GM21737 (cell line): ENCODE data around the gene LILRA6.
"Not testable (repeated sequence)": the region's sequence is repeated elsewhere in the genome, so short reads cannot be mapped to it uniquely, and the experiment has no call there.

ENCODE experiments used
- ATAC-seq: cut with Tn5 transposase; IDR thresholded peaks from one replicate; pipeline ENCODE4 v1.9.1; 2021; ENCODE audit warnings: mild to moderate bottlenecking, moderate library complexity; ENCODE audit not compliant: unreplicated experiment

LILRA6 gene

DNA sequence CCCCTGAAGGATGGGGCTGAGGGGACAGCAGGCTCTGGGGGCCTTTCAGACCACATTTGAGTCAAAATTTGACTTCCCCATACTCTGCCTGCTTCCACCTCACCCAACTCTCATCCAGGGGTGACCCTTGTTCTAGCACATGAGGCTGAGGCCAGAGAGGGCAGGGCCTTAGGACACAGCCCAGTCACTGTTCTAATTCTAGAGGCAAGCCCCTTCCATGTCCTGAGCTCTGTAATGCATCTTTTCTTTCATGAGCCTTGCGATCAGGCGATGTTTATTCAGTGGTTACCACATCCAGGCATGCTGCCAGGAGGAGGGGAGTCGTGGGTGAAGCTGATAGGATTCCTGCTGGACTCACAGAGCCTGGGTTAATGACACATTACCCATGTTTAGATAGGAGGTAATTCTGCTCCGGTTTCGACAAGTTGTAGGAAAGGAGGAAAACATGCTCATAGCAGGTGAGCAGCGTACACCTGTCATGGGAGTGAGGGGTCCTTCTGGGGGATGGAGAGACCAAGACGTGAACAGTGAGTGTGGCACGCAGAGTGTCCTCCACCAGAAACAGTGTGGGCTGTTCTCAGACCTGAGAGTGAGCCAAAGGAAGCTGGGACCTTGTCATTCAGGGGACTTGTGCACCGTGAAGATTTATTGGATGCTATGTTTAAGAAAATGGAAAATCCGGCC lies 32.6 kb downstream of the LILRA6 start:
- ATAC-seq: no peak

DNA sequence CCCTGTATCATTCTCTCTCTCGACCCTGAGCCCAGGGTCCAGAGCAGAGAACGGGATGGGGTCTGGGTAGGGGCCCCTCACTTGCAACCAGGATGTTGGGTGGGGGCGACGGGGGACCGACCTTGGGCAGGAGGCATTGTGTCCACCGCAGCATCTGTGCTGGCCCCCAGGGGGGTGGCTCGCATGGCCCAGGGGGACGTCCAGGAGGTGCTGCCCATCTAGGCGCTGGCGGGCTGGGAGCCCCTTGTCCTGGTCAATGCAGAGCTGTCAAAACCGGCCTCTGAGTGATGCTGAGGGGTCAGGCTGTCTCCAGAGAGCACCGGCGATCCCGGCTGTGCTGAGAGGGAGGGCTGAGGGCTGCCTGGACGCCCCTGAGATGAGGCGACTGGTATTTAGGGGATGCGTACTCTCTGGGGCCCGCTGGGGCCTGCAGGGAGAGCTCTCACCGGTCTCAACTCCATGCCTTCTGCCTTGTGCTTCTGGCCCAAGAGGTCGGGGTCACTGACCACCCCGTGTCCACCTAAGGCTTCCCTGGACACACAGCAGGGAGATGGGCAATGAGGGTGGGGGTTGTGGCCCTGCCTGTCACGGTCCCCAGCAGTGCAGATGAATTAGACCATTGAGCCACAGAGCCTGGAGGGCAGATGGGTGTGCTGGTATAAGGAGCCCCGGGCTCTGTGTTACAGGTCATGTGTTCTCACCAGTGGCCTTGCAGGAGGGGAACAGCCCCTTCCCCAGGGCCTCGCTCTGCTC lies 33.4 kb downstream of the LILRA6 start:
- ATAC-seq: no peak

DNA sequence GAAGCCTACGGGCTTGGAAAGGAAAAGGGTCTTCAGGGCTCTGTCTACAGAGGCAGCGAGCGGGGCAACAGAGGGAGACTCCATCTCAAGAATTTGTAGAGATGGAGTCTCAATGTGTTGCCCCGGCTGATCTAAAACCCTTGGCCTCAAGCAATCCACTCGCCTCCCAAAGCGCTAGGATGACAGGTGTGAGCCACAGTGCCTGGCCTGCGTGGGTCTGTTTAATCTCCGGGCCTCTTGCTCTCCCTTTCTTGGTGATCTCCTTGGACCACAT lies 33.9 kb downstream of the LILRA6 start:
- no peak for ATAC-seq

DNA sequence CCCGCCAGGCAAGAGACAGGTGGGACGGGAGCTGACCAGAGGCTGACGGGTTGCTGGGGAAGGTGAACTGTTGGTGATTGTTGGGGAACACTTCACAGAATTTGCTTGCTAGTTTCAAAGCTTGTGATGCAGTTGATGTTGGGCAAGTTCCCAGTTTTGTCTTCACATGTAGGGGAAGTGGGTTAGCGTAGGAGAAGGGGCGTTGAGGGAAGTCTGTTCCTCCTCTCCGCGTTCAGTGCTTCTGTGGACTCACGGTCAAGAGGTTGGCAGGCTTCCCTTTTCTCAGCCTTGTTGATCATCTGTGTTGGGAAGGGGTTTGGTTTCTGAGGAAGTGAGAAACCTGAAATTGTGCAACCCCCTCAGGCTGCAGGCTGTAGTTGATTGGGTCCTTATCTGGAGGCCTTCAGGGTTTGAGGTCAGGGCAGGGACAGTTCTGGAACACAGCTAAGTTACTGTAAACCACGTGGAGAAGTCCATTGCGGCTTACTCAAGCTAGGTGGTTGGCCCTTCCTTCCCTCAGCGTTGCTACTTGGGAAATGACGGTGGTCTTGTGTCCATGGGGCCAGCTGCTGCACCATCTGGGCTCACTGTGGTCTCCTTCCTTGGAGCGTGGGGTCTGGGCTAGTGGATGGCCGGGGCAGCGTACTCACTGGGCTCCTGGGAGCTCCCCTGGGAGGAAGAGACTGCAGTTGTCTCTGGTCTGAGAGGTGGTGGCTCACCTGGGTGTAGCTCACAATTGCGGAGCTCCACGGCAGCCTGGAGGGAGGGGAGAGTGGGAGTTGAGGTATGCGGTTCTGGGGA lies 34.4 kb downstream of the LILRA6 start:
- ATAC-seq: peak; percentile 28

DNA sequence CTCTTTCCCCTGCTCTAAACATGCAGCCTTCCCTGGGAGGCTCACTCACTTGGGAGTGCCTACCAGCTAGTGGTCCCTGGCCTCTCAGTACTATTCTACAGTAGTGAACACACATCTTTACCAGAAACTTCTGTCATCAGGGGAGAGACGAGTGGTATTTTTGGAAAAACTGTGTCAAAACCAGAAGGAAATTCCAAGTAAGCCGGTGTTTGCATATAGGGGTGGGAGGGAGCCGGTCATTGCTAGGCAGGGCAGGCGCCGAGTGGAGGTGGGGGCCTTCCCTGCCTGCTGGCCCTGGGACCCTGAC lies 35.0 kb downstream of the LILRA6 start:
- no peak for ATAC-seq

DNA sequence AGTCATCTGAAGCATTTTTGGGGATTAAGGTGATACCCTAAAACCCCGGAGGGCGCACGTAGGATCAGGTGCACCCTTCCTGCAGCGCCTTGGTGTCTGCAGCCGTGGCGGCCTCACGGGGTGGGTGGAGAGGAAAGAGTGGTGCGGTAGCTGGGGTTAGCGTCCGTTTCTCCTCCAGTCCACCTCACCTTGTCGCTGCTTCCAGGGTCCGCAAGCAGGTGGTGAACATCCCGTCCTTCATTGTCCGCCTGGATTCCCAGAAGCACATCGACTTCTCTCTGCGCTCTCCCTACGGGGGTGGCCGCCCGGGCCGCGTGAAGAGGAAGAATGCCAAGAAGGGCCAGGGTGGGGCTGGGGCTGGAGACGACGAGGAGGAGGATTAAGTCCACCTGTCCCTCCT lies 35.4 kb downstream of the LILRA6 start:
- not testable (repeated sequence) for ATAC-seq

DNA sequence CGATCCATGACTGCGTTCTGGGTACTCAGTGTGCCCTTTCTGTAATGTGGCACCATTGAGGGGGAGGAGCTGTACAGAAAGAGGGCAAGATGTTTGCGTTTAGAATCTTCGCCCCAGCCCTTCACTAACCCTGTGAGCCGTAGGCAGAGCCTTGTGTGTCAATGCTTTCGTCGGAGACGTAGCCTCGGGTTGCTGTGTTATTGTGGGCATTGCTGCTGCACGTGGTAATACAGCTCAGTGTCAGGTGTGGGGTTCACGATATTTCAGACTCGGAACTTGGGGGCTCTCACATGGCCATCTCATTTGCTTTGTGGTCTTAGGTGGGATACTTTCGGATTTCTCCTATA lies 35.8 kb downstream of the LILRA6 start:
- ATAC-seq: no peak

DNA sequence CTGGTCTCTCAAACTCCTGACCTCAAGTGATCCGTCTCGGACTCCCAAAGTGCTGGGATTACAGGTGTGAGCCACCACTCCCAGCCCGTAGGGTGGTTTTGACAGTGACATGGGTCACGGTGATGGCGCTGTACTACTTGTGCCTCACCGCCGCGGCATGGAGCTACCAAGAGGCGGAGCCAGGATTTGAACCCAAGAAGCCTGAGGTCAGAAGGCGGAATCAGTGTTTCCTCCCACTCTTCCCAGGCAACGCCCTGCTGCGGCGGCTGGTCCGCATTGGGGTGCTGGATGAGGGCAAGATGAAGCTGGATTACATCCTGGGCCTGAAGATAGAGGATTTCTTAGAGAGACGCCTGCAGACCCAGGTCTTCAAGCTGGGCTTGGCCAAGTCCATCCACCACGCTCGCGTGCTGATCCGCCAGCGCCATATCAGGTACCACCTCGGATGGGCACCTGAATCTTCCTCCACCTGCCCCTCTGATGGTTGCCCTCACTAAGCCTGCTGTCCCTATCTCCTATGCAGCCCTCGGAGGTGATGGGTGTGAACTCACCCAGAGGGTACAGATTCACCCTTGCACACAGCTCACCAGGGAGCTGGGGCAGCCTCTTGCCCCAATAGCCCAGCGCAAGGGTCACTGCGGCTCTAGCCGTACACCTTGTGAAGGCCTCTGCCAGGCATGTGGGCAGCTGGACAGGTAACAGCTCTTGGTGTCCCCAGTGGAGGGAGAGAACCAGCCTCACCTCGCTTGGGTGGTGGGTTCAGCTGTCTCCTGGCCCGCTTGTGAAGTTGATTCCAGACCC lies 36.4 kb downstream of the LILRA6 start:
- ATAC-seq: no peak

DNA sequence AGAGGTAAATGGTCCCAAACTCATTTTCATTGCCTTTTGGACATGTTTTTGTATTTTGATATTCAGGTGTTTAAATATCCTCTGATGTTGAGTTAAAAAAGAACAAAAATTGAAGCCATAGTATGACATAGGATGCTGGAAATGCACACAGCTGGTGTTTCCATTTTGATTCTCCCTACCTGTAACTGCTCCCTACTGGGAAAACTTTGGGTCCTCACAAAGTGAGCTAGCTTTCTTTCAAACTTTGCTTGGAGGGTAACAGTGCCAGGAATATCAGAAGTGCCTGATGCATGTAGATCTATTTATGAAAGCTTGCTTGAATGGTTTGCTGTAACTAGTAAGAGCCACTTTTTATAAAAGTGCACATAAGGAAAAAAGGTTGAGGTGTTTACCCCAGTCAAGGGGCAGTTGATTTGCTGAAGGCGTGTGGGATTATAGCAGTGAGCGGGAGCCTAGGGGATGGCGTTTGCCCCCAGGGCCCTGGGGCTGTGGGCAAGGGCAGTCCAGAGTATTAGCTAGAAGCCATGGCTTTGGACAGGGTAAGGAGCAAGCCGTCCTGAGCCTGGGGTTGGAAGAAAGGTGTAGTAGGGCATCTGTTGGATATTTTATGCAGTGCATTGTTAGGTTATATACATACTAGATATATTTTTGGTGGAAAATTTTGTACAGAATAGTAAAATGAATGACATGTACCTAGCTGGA lies 37.7 kb downstream of the LILRA6 start:
- no peak for ATAC-seq

DNA sequence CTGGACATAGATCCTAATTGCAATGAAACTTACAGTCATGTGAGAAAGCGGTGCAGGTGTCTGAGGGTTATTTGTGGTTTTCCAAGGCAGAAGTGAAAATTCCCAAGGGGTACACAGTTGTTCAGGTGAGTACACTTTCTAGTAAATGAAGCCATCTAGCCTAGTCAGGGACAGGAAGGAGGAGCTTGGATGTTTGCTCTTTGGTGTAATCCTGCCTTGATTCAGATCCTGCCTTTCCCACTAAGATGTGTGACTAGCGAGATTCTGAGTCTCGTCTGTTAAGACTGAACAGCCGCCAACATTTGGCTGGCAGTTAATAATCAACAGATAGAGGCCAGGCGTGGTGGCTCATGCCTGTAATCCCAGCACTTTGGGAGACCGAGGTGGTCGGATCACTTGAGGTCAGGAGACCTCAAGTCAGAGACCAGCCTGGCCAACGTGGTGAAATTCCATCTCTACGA lies 39.4 kb downstream of the LILRA6 start:
- no peak for ATAC-seq

DNA sequence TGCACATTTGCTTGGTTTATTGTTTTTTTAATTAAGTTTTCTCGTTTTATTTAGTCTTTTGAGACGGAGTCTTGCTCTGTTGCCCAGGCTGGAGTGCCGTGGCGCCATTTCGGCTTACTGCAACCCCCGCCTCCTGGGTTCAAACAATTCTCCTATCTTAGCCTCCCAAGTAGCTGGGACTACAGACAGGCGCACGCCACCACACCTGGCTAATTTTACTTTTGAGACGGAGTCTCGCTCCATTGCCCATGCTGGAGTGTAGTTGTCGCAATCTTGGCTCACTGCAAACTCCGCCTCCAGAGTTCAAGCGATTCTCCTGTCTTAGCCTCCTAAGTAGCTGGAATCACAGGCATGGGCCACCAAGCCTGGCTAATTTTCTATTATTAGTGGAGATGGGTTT lies 40.6 kb downstream of the LILRA6 start:
- no peak for ATAC-seq

DNA sequence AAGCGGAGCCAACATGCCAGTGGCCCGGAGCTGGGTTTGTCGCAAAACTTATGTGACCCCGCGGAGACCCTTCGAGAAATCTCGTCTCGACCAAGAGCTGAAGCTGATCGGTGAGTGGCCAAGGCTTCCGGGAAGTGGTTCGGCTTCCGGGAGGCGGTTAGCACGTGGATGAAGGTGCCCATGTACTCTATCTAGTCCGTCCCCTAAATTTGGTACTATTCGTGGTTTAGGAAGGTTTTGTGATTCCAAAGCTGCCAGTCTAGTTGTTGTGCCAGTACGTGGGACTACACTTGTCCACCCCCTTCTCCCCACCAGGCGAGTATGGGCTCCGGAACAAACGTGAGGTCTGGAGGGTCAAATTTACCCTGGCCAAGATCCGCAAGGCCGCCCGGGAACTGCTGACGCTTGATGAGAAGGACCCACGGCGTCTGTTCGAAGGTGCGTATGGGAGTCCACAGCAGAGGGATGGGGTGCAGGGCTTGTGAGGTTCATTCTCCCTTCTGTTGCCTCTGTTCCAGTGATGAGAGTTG lies 41.4 kb downstream of the LILRA6 start:
- no peak for ATAC-seq

DNA sequence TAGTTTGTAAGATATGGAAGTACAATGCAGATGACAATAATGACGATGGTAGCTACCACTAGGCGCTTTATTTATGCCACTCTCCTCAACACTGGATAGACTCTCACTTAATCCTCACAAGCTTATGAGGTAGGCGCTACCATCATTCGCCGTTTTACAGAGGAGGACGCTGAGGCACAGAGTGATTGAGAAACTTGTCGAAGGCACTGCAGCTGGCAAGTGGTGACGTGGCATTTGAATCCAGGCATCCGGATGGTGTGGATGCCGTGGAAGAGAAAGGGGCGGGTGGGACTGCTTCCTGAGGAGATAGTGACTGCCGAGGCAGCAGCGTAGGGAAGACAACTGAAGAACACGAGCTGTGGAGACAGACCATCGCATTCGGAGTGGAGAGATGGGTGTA lies 43.2 kb downstream of the LILRA6 start:
- no peak for ATAC-seq

DNA sequence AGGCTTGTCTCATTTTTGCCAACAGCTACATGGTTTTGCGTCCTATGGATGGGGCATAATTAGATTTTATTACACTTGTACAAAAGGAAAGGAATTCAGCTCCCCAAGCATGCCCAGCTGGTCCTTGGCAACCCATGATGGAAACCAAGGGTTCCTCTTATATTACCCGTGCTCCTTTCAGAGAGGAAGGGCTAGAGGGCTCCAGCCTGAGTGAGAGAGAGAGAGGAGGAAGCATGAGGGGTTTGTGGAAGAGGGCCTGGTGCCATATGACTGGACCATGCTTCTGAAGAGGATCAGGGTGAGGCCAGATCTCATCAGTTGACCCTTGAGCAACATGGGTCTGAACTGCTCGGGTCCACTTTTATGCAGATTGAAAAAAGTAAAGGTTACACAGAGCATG lies 45.5 kb downstream of the LILRA6 start:
- no peak for ATAC-seq

DNA sequence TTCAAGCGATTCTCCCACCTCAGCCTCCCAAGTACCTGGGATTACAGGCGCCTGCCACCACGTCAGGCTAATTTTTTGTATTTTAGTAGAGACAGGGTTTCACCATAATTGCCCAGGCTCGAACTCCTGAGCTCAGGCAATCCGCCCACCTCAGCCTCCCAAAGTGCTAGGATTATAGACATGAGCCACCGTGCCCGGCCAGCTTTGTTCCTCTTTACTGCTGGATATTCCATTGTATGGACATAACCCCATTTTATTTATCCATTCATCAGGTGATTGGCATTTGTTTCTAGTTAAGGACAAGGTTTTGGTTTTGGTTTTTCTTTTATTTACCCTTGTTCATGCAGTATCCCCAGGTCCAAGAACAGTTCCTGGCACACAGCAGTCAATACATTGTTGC lies 46.1 kb downstream of the LILRA6 start:
- ATAC-seq: no peak

DNA sequence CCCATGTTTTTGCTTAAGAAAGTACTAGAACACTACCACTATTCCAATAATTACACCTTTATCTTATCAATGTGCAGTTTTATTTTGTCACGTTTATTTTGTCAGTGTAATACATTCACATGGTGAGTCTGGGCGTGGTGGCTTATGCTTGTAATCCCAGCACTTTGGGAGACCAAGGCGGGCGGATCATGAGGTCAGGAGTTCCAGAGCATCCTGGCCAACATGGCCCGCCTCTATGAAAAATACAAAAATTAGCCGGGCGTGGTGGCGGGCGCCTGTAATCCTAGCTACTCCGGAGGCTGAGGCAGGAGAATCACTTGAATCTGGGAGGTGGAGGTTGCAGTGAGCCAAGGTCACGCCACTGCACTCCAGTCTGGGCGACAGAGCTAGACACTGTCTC lies 48.1 kb downstream of the LILRA6 start:
- ATAC-seq: not testable (repeated sequence)

DNA sequence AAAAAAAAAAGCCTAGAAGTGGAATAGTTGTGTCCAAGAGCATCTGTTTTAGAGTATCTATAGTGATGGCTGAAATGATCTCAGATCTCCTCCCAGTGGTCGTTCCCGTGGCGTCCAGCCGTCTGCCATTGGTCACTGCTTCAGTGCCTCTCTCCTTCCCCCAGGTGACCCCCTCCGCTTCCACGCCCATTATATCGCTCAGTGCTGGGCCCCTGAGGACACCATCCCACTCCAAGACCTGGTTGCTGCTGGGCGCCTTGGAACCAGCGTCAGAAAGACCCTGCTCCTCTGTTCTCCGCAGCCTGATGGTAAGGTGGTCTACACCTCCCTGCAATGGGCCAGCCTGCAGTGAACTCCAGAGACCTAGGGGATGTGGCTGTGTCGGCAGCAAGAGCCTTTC lies 49.6 kb downstream of the LILRA6 start:
- no peak for ATAC-seq

DNA sequence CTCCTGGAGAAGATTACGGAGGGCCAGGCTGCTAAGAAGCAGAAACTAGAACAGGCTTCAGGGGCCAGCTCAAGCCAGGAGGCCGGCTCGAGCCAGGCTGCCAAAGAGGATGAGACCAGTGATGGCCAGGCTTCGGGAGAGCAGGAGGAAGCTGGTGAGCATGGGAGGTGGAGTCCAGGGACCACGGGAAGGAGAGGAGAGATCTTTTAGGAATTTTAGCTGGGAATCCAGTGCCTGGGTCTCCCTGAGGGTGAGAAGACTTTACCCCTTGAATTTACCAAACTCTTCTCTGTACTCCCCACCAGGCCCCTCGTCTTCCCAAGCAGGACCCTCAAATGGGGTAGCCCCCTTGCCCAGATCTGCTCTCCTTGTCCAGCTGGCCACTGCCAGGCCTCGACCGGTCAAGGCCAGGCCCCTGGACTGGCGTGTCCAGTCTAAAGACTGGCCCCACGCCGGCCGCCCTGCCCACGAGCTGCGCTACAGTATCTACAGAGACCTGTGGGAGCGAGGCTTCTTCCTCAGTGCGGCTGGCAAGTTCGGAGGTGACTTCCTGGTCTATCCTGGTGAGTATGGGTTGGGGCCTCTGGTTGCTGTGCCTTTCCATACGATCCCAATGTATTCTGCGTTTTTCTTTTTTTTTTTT lies 50.7 kb downstream of the LILRA6 start:
- ATAC-seq: no peak

DNA sequence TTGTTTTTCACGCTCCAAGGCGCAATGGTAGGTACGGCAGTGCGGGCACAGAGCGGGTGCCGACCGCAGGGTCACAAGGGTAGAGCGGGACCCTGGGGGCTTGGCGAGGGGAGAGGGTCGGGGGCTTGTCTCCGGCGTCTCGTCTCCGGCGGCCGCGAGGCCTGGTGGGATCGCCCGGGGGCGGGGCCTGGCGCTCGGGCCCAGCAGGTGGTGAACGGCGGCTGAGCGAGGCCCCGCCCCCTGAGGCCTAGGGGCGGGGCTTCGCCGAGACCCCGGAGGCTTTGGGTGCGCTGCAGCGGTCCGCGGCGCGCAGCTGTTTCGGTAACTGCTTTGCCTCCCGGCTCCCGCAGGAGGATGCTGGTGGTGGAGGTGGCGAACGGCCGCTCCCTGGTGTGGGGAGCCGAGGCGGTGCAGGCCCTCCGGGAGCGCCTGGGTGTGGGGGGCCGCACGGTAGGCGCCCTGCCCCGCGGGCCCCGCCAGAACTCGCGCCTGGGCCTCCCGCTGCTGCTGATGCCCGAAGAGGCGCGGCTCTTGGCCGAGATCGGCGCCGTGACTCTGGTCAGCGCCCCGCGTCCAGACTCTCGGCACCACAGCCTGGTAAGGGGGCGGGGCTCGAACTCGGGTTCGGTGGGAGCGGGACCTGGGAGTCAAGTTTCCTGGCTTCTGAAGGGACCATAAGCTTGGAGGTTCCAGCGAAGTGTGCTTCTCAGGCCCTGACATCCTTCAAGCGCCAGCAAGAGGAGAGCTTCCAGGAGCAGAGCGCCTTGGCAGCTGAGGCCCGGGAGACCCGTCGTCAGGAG lies 51.4 kb downstream of the LILRA6 start, which contains the start of gene TSEN34:
Gene TSEN34, plus strand, starts transcription at position 298 of the 800 bp plus-strand sequence. Its CDS starts 57 bp downstream, at position 355.
- peak; percentile 26 for ATAC-seq
